COLO668 (cell line): Measurements from ENCODE around the gene TRAPPC10.

Experiments used
- DNase-seq: peaks from one replicate; lab custom pipeline; 2025; ENCODE audit not compliant: unreplicated experiment; lab: John Stamatoyannopoulos, UW

Gene TRAPPC10

GRCh38 chr21:44011579-44012473, at the start of gene TRAPPC10:
TSS of gene TRAPPC10 (plus strand) at chr21:44012309. CDS start at chr21:44012494, 185 bp downstream.
- peak; percentile 96 for DNase-seq

- DNase-seq: no peak
Measured at GRCh38 chr21:43965911-43966585, 46.1 kb upstream of the TRAPPC10 start.

- no peak for DNase-seq
Measured at GRCh38 chr21:43966946-43967512, 45.1 kb upstream of the TRAPPC10 start.

- DNase-seq: no peak
Measured at GRCh38 chr21:43967981-43968380, 44.1 kb upstream of the TRAPPC10 start.

- DNase-seq: no peak
Measured at GRCh38 chr21:43968410-43969114, 43.5 kb upstream of the TRAPPC10 start.

GRCh38 chr21:43969115-43969444, 43.0 kb upstream of the TRAPPC10 start:
- DNase-seq: no peak

GRCh38 chr21:43970551-43970950, 41.6 kb upstream of the TRAPPC10 start:
- no peak for DNase-seq

GRCh38 chr21:43971201-43971991, 40.7 kb upstream of the TRAPPC10 start:
- no peak for DNase-seq

- no peak for DNase-seq
Measured at GRCh38 chr21:43971992-43972255, 40.2 kb upstream of the TRAPPC10 start.

GRCh38 chr21:43972850-43973633, 39.1 kb upstream of the TRAPPC10 start:
- DNase-seq: no peak

GRCh38 chr21:43973634-43973955, 38.5 kb upstream of the TRAPPC10 start:
- DNase-seq: no peak

GRCh38 chr21:43974791-43975468, 37.2 kb upstream of the TRAPPC10 start:
- no peak for DNase-seq

- DNase-seq: peak; percentile 77
Measured at GRCh38 chr21:43975469-43976098, 36.5 kb upstream of the TRAPPC10 start.

- no peak for DNase-seq
Measured at GRCh38 chr21:43976661-43977060, 35.4 kb upstream of the TRAPPC10 start.

GRCh38 chr21:43978060-43978459, 34.0 kb upstream of the TRAPPC10 start:
- DNase-seq: no peak

- DNase-seq: no peak
Measured at GRCh38 chr21:43979654-43980053, 32.5 kb upstream of the TRAPPC10 start.

GRCh38 chr21:43981151-43981870, 30.8 kb upstream of the TRAPPC10 start:
- DNase-seq: no peak

- DNase-seq: no peak
Measured at GRCh38 chr21:43981871-43982210, 30.3 kb upstream of the TRAPPC10 start.
